H9 (cell line): ENCODE measurements around the gene IQGAP3. TPM values are rescaled to one million over a fixed set of nuclear protein-coding genes. Genes with fewer than 3 reads are reported as not detected.

Source experiments
- DNase-seq: peaks from one replicate; pipeline ENCODE4 v3.0.0-alpha.2; 2017
- H2AFZ ChIP-seq: one replicate; pipeline ENCODE4 v1.6.1; 2013; ENCODE audit warnings: mild to moderate bottlenecking, low read length, control low read depth, moderate library complexity
- H2AK5ac ChIP-seq: 2 replicates; pipeline ENCODE4 v1.6.1; 2013; ENCODE audit warnings: low read length, control low read depth, mixed read lengths; ENCODE audit not compliant: insufficient read length
- H2BK120ac ChIP-seq: one replicate; pipeline ENCODE4 v1.6.1; 2013; ENCODE audit warnings: low read depth, mild to moderate bottlenecking, low read length, control low read depth, inconsistent platforms; ENCODE audit not compliant: poor library complexity, severe bottlenecking
- H2BK12ac ChIP-seq: 2 replicates; pipeline ENCODE4 v1.6.1; 2013; ENCODE audit warnings: low read length, control low read depth, mixed read lengths, low read depth; ENCODE audit not compliant: insufficient read length
- H2BK15ac ChIP-seq: 2 replicates; pipeline ENCODE4 v1.6.1; 2013; ENCODE audit warnings: low read depth, low read length, control low read depth
- H2BK20ac ChIP-seq: one replicate; pipeline ENCODE4 v1.6.1; 2013; ENCODE audit warnings: low read depth, mild to moderate bottlenecking, low read length, control low read depth, inconsistent platforms; ENCODE audit not compliant: poor library complexity, severe bottlenecking
- H2BK5ac ChIP-seq: 2 replicates; pipeline ENCODE4 v1.6.1; 2013; ENCODE audit warnings: low read length, control low read depth, mixed read lengths; ENCODE audit not compliant: insufficient read length
- H3K14ac ChIP-seq: 2 replicates; pipeline ENCODE4 v1.6.1; 2013; ENCODE audit warnings: low read length, control low read depth; ENCODE audit not compliant: insufficient read depth
- H3K18ac ChIP-seq: 2 replicates; pipeline ENCODE4 v1.6.1; 2013; ENCODE audit warnings: low read depth, mild to moderate bottlenecking, mixed read lengths, low read length, control low read depth; ENCODE audit not compliant: insufficient read length
- H3K23ac ChIP-seq: 2 replicates; pipeline ENCODE4 v1.6.1; 2013; ENCODE audit warnings: low read length, control low read depth, mixed read lengths, low read depth; ENCODE audit not compliant: insufficient read length
- H3K23me2 ChIP-seq: 2 replicates; pipeline ENCODE4 v1.6.1; 2013; ENCODE audit warnings: low read depth, mild to moderate bottlenecking, mixed read lengths, low read length, control low read depth; ENCODE audit not compliant: insufficient read length, poor library complexity, severe bottlenecking
- H3K27ac ChIP-seq: 2 replicates; pipeline ENCODE4 v1.5.1; 2013; ENCODE audit warnings: low read length, control low read depth, mixed read lengths, low read depth; ENCODE audit not compliant: insufficient read length
- H3K27me3 ChIP-seq: 2 replicates; pipeline ENCODE4 v1.6.1; 2013; ENCODE audit warnings: low read length, control low read depth, inconsistent platforms; ENCODE audit not compliant: insufficient read depth
- H3K4ac ChIP-seq: 2 replicates; pipeline ENCODE4 v1.6.1; 2013; ENCODE audit warnings: low read depth, mild to moderate bottlenecking, control low read depth, inconsistent platforms, low read length, moderate library complexity
- H3K4me1 ChIP-seq: 2 replicates; pipeline ENCODE4 v1.6.1; 2013; ENCODE audit warnings: low read length, control low read depth, inconsistent platforms; ENCODE audit not compliant: insufficient read depth
- H3K4me2 ChIP-seq: 2 replicates; pipeline ENCODE4 v1.6.1; 2013; ENCODE audit warnings: low read length, control low read depth, mixed read lengths; ENCODE audit not compliant: insufficient read length, insufficient read depth
- H3K56ac ChIP-seq: 2 replicates; pipeline ENCODE4 v1.6.1; 2013; ENCODE audit warnings: low read depth, mild to moderate bottlenecking, mixed read lengths, low read length, control low read depth; ENCODE audit not compliant: insufficient read length
- H3K79me1 ChIP-seq: 2 replicates; pipeline ENCODE4 v1.6.1; 2013; ENCODE audit warnings: low read depth, mild to moderate bottlenecking, moderate library complexity, low read length, control low read depth, inconsistent platforms; ENCODE audit not compliant: insufficient read depth, poor library complexity, severe bottlenecking
- H3K79me2 ChIP-seq: 2 replicates; pipeline ENCODE4 v1.6.1; 2013; ENCODE audit warnings: low read length, control low read depth, inconsistent platforms; ENCODE audit not compliant: insufficient read depth
- H3K9ac ChIP-seq: 2 replicates; pipeline ENCODE4 v1.6.1; 2013; ENCODE audit warnings: low read length, control low read depth, mixed read lengths; ENCODE audit not compliant: insufficient read length; ENCODE audit errors: extremely low read depth
- H3K9me3 ChIP-seq: one replicate; pipeline ENCODE4 v1.6.1; 2013; ENCODE audit warnings: low read depth, low read length, inconsistent platforms; ENCODE audit not compliant: control insufficient read depth
- H3T11ph ChIP-seq: one replicate; pipeline ENCODE4 v1.6.1; 2013; ENCODE audit warnings: mild to moderate bottlenecking, low read length, control low read depth, inconsistent platforms
- H4K20me1 ChIP-seq: one replicate; pipeline ENCODE4 v1.6.1; 2013; ENCODE audit not compliant: control insufficient read depth, insufficient read length, insufficient read depth
- H4K5ac ChIP-seq: 2 replicates; pipeline ENCODE4 v1.6.1; 2013; ENCODE audit warnings: low read depth, mild to moderate bottlenecking, mixed read lengths, low read length, control low read depth; ENCODE audit not compliant: insufficient read length
- H4K8ac ChIP-seq: replicated peaks from 2 replicates; pipeline ENCODE4 v1.6.1; 2013; ENCODE audit warnings: low read length, control low read depth, mixed read lengths, low read depth; ENCODE audit not compliant: insufficient read length
- H4K91ac ChIP-seq: 2 replicates; pipeline ENCODE4 v1.6.1; 2013; ENCODE audit warnings: low read depth, mild to moderate bottlenecking, moderate library complexity, mixed read lengths, low read length, control low read depth; ENCODE audit not compliant: insufficient read length
- H3K27ac Mint-ChIP-seq, 3 experiments: 2 replicates in 2 of 3; 3 replicates in 1 of 3; pipeline ENCODE4 v1.8.0; 2020 to 2021; ENCODE audit warnings: mixed read lengths in 3 of 3, mild to moderate bottlenecking in 1 of 3, moderate library complexity in 1 of 3
- H3K27me3 Mint-ChIP-seq: 2 replicates; pipeline ENCODE4 v1.8.0; 2021; ENCODE audit warnings: low read depth, mild to moderate bottlenecking, moderate library complexity, mixed read lengths
- H3K36me3 Mint-ChIP-seq, 3 experiments: 2 replicates in 2 of 3; 3 replicates in 1 of 3; pipeline ENCODE4 v1.8.0; 2020 to 2021; ENCODE audit warnings: low read depth in 3 of 3, mixed read lengths in 3 of 3; ENCODE audit not compliant: insufficient read depth in 1 of 3
- H3K4me1 Mint-ChIP-seq, 2 experiments: 2 replicates each; pipeline ENCODE4 v1.8.0; 2020; ENCODE audit warnings: mixed read lengths in 2 of 2
- H3K4me3 Mint-ChIP-seq, 2 experiments: 2 replicates in 1 of 2; 3 replicates in 1 of 2; pipeline ENCODE4 v1.8.0; 2020 to 2021; ENCODE audit warnings: mild to moderate bottlenecking in 2 of 2, mixed read lengths in 2 of 2, moderate library complexity in 1 of 2
- H3K9me3 Mint-ChIP-seq, 2 experiments: 2 replicates in 1 of 2; 3 replicates in 1 of 2; pipeline ENCODE4 v1.8.0; 2020; ENCODE audit warnings: mild to moderate bottlenecking in 2 of 2, mixed read lengths in 2 of 2, moderate library complexity in 1 of 2
- WGBS: extraction: QIAGEN DNeasy Blood & Tissue Kit; methylation state at CpG from one replicate; pipeline ENCODE4 v1.1.7; 2013; ENCODE audit warnings: missing lambda C conversion rate, low lambda C conversion rate, mixed read lengths; ENCODE audit not compliant: insufficient read length; ENCODE audit errors: extremely low coverage; 5-methylcytosine and 5-hydroxymethylcytosine counted together
- total RNA-seq: library from RNA; stranded (reverse); gene quantifications from 2 replicates; pipeline ENCODE4 v1.2.1, GENCODE V29; 2021
- TF ChIP-seq, protein P1 (sequence below): fragments of 200-600 bp; sonication (generic); conservative IDR thresholded peaks from 3 replicates; pipeline ENCODE4 v1.8.0; 2021; ENCODE audit warnings: antibody characterized with exemption, mild to moderate bottlenecking

The IQGAP3 gene
- total RNA-seq, 1 experiment from 2014 or later: 24.5 TPM

DNA sequence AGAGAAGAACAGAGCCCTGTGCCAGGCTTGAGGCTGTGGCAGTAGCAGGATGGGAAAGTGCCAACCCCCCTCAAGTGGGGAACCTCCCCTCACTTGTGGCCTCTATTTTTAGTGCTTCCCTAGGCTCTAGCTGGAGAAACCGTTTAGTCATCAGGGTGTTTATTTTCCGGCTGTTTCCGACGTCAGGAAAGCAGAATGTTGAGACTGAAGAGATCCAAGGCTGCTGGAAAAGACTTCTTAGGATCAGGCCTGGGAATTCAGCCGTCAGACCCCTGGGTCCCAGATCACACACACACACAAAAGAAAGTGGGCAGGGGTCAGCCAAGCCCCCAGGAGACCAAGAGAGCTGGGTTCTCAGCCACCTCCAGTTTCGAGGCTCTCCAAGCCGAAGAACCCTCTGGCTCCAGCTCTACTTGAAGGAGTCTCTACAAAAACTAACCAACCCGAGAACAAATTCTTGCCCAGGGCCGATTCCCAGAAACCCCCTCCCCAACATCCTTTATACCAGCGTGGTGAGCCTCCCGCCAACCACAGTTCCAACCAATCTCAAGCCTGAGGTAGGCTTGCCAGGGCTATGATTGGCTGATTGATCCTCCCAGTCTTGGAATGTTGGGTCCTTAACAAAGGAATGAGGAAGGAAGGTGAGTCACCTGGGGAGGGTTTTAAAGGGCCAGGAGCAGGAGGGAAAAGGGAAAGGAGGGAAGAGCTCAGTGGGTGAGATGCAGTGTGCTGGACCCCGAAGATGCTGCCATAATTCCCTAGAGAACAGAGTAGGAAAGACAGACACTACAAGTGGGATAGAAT lies 69.3 kb downstream of the IQGAP3 start:
- Histone ChIP-seq H3K56ac (no peak overlapping the region), H3K4me1 (peaks cover 19% of the 10 kb centered on the region), H2BK5ac (no peak overlapping the region), H3K27ac (no peak overlapping the region), H3K79me1 (no peaks in the 10 kb centered on the region), H2BK12ac (peak overlapping the region; percentile 30), H2AK5ac (no peak overlapping the region), H3K9me3 (no peaks in the 10 kb centered on the region), H3K23me2 (peaks cover 15% of the 10 kb centered on the region), H3K14ac (peak overlapping the region; percentile 66), H4K5ac (no peak overlapping the region), H3K18ac (peak overlapping the region; percentile 76), H3K23ac (no peak overlapping the region), H4K8ac (no peak overlapping the region), H3K79me2 (no peaks in the 10 kb centered on the region; the same call in 1 of the 2 replicates), H2BK20ac (no peak overlapping the region), H2BK15ac (no peak overlapping the region), H3T11ph (no peak overlapping the region), H3K4ac (peak overlapping the region; percentile 0; the same call in 1 of the 2 replicates), H3K4me2 (peak overlapping the region; percentile 7), H3K27me3 (no peaks in the 10 kb centered on the region), H3K9ac (no peak overlapping the region), H4K91ac (no peak overlapping the region), H4K20me1 (no peaks in the 10 kb centered on the region), H2BK120ac (no peak overlapping the region), H2AFZ (no peak overlapping the region)
- H3K36me3 Mint-ChIP-seq: no peaks in the 10 kb centered on the region
- DNase-seq: peak; percentile 96
- WGBS: no CpG with 5 or more reads among the region's 12 CpGs
- H3K4me1 Mint-ChIP-seq: peaks cover 52 to 60% of the 10 kb centered on the region in 2 experiments
- TF ChIP-seq, protein P1, sequence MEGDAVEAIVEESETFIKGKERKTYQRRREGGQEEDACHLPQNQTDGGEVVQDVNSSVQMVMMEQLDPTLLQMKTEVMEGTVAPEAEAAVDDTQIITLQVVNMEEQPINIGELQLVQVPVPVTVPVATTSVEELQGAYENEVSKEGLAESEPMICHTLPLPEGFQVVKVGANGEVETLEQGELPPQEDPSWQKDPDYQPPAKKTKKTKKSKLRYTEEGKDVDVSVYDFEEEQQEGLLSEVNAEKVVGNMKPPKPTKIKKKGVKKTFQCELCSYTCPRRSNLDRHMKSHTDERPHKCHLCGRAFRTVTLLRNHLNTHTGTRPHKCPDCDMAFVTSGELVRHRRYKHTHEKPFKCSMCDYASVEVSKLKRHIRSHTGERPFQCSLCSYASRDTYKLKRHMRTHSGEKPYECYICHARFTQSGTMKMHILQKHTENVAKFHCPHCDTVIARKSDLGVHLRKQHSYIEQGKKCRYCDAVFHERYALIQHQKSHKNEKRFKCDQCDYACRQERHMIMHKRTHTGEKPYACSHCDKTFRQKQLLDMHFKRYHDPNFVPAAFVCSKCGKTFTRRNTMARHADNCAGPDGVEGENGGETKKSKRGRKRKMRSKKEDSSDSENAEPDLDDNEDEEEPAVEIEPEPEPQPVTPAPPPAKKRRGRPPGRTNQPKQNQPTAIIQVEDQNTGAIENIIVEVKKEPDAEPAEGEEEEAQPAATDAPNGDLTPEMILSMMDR: no peak
- H3K27ac Mint-ChIP-seq: peak overlapping the region; percentile 87 to 96 (median 92)
- peak overlapping the region; percentile 36 to 41; a peak in 4 of 5 replicates for H3K4me3 Mint-ChIP-seq
- no peaks in the 10 kb centered on the region for H3K9me3 Mint-ChIP-seq
- no peaks in the 10 kb centered on the region; the same call in 1 of the 2 replicates for H3K27me3 Mint-ChIP-seq
